Endometrium (tissue), 2 donors: Measurements from ENCODE around the gene SLC6A1.

Experiments
- FAIRE-seq: peaks from 2 replicates; lab custom pipeline; 2012; peaks lifted over from hg19 to GRCh38; lab: Jason Lieb, UNC
- donor health status: control.
- donor health status: control.

The SLC6A1 gene

DNA sequence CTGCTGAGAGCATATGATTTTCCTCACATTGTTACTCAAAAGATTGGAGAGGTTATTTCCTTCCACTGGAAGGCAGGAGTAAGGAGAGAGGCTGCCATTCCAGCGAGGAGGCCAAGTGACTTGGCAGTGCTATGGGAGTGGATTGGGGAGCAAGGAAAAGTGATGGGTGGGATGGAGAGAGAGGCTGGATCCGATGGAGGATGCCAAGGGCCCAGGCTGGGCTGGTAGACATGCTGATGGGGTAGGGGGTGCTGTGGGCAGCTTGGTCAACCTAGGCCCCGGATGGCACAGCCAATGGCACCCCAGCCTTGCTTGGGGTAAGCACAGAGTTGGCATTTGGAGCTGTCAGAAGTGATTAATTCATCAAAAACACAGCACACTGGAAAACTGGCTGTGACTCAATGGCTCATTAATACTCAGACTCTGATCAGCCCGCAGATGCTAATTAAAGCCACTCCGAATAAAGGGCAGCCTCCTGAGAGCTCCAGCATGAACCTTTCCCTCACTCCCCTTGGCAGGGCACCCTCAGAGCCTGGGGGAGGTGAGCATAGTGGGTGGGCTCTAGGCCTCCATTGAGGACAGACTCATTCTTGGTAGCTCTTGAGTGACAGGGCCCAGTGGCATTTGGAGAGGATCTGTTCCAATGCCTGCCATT is 22.1 kb upstream of the SLC6A1 start:
- FAIRE-seq, result no peak

GRCh38 chr3:10972072-10972782 is 20.3 kb upstream of the SLC6A1 start:
- no peak for FAIRE-seq

DNA sequence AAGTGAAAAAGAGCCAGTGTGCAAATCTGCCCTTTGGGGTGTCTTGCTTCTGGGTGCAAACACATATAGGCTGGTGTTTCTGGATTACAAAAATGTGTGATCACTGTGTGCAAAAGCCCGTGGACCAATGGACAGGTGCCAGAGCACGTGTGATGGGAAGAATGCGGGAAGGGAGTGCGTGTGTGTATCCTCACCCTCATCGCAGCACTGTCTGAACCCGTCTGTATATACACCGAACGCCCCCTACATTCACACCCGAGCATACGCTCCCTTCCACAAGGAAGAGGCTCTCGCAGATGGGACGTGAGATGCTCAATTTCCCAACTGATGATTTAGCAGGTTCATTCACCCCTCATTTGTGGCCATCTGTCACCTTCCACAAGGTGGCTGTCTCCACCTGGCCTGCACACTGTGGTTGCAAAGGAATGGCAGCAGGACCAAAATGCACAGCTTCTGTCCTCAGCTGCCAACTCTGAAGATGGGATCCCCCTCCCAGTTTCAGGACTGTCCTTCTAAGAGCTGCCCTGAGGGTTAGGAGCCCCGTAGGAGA is 19.4 kb upstream of the SLC6A1 start:
- no peak for FAIRE-seq

GRCh38 chr3:10974131-10974530 is 18.4 kb upstream of the SLC6A1 start:
- no peak for FAIRE-seq

DNA sequence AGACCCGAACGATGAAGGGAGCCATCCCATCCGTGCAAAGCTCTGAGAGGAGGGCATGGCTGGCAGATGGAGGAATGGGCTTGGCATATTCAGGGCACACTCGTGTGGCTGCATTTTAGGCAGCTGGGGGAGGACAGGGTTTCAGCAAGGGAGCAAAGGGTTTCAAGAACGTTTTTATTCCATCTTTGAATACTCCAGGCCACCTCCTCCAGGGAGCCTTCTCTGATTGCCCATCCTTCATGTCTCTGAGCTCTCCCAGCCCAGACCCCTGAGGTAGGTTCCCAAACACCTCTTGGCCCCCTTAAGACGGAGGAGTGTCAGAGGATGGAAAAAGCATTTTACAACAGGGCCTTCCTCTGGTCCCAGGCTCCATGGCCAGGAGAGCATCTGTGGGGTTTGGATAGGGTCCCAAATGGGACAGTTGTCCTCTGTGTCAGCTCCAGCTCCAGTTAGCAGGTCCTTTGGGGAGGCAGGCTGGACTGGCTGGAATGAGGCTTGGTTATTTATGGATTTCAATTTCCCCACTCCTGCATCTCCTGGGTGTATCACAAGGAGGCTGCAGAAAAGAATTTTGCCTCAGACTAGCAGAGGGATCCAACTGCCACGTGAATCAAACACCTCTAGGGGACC is 17.7 kb upstream of the SLC6A1 start:
- FAIRE-seq, result no peak

DNA sequence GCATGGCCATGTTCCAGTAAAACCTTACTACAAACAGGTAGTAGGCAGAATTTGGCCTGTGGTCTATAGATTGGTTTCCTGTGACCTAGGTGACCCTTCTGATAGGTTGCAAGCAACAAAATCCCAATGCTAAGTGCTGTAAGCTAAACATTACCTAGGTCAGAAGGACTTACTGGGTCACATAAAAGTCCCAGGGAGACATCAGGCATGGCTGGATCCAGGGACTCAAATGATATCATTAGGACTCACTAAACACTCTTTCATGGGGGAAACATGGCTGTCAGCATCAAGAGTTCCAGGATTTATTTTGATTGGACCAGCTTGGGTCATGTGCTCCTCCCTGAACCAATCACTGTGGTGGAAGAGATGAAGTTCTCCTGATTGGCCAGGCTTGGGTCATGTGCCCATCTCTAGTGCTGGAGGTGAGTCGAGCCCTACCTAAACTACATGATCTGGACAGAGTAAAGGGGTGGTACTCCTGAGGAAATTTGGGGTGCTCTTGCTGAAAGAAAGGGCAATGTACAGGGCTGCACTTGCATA is 16.8 kb upstream of the SLC6A1 start:
- no peak for FAIRE-seq

GRCh38 chr3:10976770-10977169 is 15.8 kb upstream of the SLC6A1 start:
- FAIRE-seq, result no peak

- FAIRE-seq, result no peak
Observed at GRCh38 chr3:10977892-10978510, 14.5 kb upstream of the SLC6A1 start.

DNA sequence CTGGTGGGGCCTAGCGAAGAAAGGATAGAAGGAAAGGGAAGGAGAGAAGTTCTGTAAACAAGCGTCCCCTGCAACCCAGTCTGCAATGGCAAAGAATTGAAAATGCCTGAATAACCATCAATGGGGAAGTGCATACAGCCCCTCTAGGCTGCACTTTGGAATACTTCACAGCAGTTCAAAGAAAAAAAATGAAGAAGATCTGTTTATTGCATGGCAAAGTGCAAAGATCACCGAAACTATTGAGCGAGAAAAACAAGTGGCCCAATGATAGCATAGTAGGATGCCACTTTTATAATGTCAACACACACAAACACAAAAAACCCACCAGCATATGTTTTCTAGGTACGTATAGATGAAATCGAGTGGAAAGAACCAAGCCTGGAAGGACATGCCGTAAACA is 13.6 kb upstream of the SLC6A1 start:
- FAIRE-seq, result no peak

DNA sequence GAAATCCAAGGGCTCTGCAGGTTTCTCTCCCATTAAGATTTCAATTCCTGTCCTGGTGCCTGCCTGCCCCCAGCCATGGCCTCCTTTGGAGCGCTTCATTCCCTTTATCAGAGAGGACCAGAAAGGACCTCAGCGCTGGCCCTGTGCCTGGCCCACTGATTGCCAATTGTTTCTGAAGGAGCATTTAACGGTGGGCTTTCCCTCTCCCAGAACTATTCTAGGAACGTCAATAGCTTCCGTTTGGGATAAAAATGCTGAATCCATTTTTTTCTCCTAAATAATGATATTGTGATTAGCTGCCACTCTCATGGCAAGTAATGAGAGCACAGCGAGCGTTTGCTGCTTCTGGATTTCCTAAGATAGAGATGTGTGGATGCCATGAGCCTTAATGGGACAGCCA is 12.2 kb upstream of the SLC6A1 start:
- no peak for FAIRE-seq

GRCh38 chr3:10981031-10981430 is 11.5 kb upstream of the SLC6A1 start:
- FAIRE-seq, result no peak

GRCh38 chr3:10981961-10982360 is 10.6 kb upstream of the SLC6A1 start:
- FAIRE-seq, result no peak

DNA sequence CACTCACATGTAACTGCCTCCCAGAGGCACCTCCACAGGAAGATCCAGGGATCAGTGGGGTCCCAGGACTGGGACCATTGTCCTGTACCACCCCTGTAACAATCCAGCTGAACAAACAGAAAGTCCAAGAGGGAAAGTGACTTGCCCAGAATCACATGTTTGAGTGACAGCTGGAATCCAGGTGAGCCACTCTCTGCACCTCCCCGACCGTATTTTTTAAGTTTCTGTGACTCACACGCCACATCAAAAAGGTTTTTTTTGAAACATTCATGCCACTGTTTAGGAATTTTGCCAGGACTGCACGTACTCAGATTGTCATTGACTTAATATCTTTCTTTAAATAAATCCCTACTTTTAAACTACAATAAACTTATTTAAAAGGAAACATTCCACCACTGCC is 9.8 kb upstream of the SLC6A1 start:
- FAIRE-seq, result no peak

DNA sequence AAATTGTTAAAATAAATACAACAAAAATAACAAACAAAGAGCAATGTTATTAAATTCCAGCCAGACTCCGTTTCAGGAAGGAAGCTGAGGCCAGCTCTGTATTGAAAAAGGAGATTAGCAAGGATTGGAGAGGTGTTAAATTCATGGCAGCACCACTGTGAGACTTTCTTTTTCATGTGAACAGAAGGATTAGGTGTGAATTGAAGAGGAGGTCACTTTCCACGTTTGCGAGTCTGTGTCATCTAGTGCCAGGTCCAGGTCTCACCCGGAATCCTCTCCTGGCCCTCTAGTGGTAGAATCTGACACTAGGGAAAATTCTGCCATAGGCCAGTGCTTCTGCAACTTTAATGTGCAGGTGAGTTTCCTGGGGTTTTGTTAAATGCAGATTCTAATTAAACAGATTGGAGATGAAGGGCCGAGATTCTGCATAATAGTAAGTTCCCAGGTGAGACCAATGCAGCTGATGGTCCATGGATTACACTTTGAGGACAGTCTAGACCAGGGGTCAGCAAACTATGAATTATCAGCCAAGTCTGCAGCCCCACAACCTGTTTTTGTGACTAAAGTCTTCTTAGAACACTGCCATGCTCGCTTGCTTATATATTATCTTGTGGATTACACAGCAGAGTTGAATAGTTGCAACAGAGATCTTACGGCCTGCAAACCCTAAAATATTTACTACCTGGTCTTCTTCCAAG is 9.2 kb upstream of the SLC6A1 start:
- FAIRE-seq, result no peak

GRCh38 chr3:10984371-10984896 is 8.1 kb upstream of the SLC6A1 start:
- FAIRE-seq, result no peak

GRCh38 chr3:10985181-10985580 is 7.4 kb upstream of the SLC6A1 start:
- FAIRE-seq, result no peak

DNA sequence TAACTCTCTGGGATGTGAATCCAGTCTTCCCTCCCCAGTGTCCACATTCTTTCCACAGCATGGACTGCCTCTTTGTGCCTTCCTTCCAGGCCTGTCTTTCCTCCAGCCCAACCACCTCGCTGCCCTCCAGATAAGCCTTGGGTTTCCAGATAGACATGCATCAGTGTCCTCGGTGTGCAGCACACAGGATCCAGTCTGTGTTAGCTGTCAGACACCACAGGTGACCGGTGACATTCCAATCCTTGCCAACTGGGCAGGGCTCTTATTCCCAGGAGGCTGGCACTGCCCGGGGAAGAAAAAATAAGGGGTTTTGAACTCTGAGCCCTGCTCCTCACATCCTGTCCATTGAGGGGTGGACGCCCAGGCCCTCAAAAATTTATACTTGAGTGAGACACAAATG is 6.0 kb upstream of the SLC6A1 start:
- FAIRE-seq, result no peak

- FAIRE-seq, result no peak
Observed at GRCh38 chr3:10988001-10988665, 4.4 kb upstream of the SLC6A1 start.

- no peak for FAIRE-seq
Observed at GRCh38 chr3:10988991-10989484, 3.5 kb upstream of the SLC6A1 start.

GRCh38 chr3:10992943-10993728 is 588 bp downstream of the SLC6A1 start:
- FAIRE-seq, result no peak
